ENCODE measurements around the gene PTPN7. TPM values are rescaled to one million over a fixed set of nuclear protein-coding genes. Genes with fewer than 3 reads are reported as not detected.
"Not testable (repeated sequence)": the region's sequence is repeated elsewhere in the genome, so short reads cannot be mapped to it uniquely, and the experiment has no call there.

The PTPN7 gene
- total RNA-seq, 1 donor from 2014 or later: not detected

DNA sequence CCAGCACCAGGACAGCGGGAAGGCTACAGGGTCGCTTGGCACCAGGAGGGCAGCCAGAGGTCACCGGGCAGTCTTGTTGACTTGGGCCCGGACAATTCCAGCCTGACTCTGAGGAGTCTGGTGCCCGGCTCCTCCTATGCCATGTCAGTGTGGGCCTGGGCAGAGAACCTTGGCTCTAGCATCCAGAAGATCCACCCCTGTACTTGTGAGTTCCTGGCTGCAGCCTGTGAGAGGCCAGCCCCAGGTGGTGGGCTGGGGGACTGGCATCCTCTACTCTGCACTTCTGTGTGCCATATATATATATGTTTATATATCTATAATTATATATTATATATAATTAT is 11.6 kb upstream of the PTPN7 start:
- Mint-ChIP-seq H3K36me3 (ENCODE audit: insufficient read depth) (no peaks in the 10 kb centered on the region), H3K27me3 (peaks cover 3% of the 10 kb centered on the region), H3K27ac (no peak overlapping the region), H3K4me3 (ENCODE audit: low read depth) (no peak overlapping the region), H3K4me1 (ENCODE audit: low read depth) (peaks cover 3% of the 10 kb centered on the region), H3K9me3 (ENCODE audit: low read depth) (no peaks in the 10 kb centered on the region)
- TF ChIP-seq, protein P1, sequence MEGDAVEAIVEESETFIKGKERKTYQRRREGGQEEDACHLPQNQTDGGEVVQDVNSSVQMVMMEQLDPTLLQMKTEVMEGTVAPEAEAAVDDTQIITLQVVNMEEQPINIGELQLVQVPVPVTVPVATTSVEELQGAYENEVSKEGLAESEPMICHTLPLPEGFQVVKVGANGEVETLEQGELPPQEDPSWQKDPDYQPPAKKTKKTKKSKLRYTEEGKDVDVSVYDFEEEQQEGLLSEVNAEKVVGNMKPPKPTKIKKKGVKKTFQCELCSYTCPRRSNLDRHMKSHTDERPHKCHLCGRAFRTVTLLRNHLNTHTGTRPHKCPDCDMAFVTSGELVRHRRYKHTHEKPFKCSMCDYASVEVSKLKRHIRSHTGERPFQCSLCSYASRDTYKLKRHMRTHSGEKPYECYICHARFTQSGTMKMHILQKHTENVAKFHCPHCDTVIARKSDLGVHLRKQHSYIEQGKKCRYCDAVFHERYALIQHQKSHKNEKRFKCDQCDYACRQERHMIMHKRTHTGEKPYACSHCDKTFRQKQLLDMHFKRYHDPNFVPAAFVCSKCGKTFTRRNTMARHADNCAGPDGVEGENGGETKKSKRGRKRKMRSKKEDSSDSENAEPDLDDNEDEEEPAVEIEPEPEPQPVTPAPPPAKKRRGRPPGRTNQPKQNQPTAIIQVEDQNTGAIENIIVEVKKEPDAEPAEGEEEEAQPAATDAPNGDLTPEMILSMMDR (IDR thresholded peaks at IDR 0.05; ENCODE audit: unreplicated experiment): no peak
- no peak for DNase-seq (ENCODE audit: low spot score, unreplicated experiment)

DNA sequence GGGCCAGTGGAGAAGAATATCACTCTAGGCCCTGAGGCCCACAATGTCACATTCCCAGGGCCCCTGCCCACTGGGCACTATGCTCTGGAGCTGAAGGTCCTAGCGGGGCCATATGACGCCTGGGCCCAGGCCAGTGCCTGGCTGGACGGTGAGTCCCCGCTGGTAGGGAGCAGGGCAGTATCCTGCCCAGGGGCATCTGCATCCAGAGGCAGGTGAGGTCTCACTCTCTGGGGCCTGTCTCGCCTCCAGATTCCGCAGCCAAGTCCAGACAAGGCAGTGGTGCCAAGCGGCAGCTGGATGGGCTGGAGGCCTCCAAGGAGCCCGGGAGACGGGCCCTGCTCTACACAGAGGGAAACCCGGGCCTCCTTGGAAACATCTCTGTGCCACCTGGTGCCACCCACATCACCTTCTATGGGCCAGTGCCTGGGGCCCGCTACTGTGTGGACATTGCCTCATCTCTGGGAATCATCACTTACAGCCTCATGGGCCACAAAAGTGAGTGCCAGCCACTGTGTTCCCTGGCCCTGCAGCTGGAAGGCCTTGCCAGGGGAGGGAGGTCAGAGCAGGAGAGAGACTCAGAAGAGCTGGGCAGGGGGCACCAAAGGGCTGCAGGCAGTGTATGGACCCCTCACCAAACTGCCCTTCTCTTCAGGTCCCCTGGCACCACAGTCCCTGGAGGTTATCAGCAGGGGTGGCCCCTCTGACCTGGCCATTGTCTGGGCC is 11.1 kb upstream of the PTPN7 start:
- H3K4me3 Mint-ChIP-seq (ENCODE audit: low read depth): no peak overlapping the region
- no peak overlapping the region for H3K27ac Mint-ChIP-seq
- no peaks in the 10 kb centered on the region for H3K36me3 Mint-ChIP-seq (ENCODE audit: insufficient read depth)
- H3K9me3 Mint-ChIP-seq (ENCODE audit: low read depth): no peaks in the 10 kb centered on the region
- TF ChIP-seq, protein P1 (IDR thresholded peaks at IDR 0.05; ENCODE audit: unreplicated experiment): no peak
- H3K4me1 Mint-ChIP-seq (ENCODE audit: low read depth): peaks cover 3% of the 10 kb centered on the region
- DNase-seq (ENCODE audit: low spot score, unreplicated experiment): no peak
- H3K27me3 Mint-ChIP-seq: peaks cover 3% of the 10 kb centered on the region

DNA sequence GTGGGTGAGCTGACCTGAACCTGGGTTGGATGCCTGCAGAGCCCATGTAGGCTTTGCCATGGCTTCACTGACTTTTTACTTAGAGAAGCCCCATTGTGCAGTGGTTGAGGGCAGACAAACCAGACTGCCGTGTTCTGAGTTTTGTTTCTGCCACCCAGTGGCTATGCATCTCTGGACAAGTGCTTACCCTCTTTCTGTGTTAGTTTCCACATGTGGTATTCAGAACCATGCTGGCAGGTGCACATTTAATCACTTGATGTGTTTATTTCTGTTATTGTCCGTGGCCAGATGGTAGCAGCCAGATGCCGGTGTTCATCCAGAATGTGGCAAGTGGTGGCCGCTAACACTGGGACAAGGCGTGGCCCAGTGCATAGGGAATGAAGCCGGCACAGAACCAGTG is 10.3 kb upstream of the PTPN7 start:
- TF ChIP-seq, protein P1 (IDR thresholded peaks at IDR 0.05; ENCODE audit: unreplicated experiment): no peak
- Mint-ChIP-seq H3K27ac (no peak overlapping the region), H3K27me3 (peaks cover 3% of the 10 kb centered on the region), H3K36me3 (ENCODE audit: insufficient read depth) (no peaks in the 10 kb centered on the region), H3K9me3 (ENCODE audit: low read depth) (no peaks in the 10 kb centered on the region), H3K4me3 (ENCODE audit: low read depth) (no peak overlapping the region), H3K4me1 (ENCODE audit: low read depth) (peaks cover 3% of the 10 kb centered on the region)
- DNase-seq (ENCODE audit: low spot score, unreplicated experiment): no peak

DNA sequence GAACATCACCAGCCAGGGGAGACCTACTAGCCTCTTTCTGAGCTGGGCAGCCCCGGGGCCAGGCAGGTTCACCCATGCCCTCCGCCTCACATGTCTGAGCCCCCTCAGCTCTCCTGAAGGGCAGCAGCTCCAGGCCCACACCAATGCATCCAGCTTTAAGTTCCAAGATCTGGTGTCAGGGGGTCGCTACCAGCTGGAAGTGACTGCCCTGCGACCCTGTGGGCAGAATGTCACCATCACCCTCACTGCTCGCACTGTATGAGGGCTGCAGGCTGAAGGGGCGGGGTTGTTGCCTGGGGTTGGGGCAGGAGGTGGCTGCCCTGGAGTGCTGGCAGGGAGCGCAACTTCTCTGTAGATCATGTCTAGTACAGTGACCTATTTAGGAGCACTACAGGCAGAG is 8.5 kb upstream of the PTPN7 start:
- Mint-ChIP-seq H3K36me3 (ENCODE audit: insufficient read depth) (no peaks in the 10 kb centered on the region), H3K4me3 (ENCODE audit: low read depth) (no peak overlapping the region), H3K27me3 (peaks cover 3% of the 10 kb centered on the region), H3K4me1 (ENCODE audit: low read depth) (peaks cover 3% of the 10 kb centered on the region), H3K27ac (no peak overlapping the region), H3K9me3 (ENCODE audit: low read depth) (no peaks in the 10 kb centered on the region)
- TF ChIP-seq, protein P1 (IDR thresholded peaks at IDR 0.05; ENCODE audit: unreplicated experiment): no peak
- no peak for DNase-seq (ENCODE audit: low spot score, unreplicated experiment)

DNA sequence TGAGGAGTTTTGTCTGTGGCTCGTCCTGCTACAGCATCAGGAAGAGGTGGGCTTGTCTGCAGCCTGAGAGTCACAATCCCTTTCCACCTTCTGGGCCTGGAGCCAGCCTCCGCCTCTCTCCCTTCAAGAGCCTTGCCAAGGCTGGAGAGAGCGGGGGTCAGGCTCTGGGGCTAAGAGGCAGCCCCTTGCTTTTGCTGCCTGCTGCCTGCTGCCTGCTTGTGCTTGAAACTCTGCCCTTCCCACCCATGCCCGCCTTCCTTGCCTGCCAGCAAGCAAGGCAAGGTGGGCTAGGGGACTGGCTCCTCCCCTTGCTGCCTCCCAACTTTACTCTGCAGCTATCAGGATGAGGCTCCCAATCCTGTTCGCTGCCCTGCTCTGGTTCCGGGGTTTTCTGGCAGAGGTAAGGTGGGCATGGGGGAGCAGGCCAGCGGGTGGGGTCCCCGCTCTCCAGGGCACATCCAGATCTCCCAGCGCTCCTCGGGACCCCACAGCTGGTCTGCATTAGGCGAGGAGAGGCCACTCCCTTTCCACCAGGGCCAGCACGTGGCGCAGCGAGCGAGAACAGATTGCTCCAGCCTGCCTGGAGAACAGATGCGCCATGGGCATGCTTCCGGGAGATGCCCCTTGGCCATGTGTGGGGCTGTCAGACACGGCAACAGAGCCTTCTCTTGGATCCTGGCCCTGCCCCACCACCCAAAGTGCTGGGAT is 7.5 kb upstream of the PTPN7 start:
- DNase-seq (ENCODE audit: low spot score, unreplicated experiment): no peak
- Mint-ChIP-seq H3K4me1 (ENCODE audit: low read depth) (peaks cover 4% of the 10 kb centered on the region), H3K27ac (no peak overlapping the region), H3K36me3 (ENCODE audit: insufficient read depth) (no peaks in the 10 kb centered on the region), H3K27me3 (peaks cover 3% of the 10 kb centered on the region), H3K9me3 (ENCODE audit: low read depth) (no peaks in the 10 kb centered on the region), H3K4me3 (ENCODE audit: low read depth) (no peak overlapping the region)
- TF ChIP-seq, protein P1 (IDR thresholded peaks at IDR 0.05; ENCODE audit: unreplicated experiment): no peak

DNA sequence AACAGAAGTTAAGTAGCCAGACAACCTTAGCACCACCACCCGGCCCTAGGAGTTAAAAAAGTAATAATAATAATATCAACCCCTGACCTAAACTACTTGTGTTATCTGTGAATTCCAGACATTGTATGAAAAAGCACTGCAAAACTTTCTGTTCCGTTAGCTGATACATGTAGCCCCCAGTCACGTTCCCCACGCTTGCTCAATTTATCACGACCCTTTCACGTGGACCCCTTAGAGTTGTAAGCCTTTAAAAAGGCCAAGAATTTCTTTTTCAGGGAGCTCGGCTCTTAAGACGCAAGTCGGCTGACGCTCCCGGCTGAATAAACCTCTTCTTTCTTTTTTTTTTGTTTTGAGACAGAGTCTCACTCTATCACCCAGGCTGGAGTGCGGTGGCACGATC is 6.7 kb upstream of the PTPN7 start:
- H3K4me3 Mint-ChIP-seq (ENCODE audit: low read depth); DNase-seq (ENCODE audit: low spot score, unreplicated experiment); H3K4me1 Mint-ChIP-seq (ENCODE audit: low read depth); H3K27ac Mint-ChIP-seq; H3K27me3 Mint-ChIP-seq; H3K9me3 Mint-ChIP-seq (ENCODE audit: low read depth); H3K36me3 Mint-ChIP-seq (ENCODE audit: insufficient read depth): not testable (repeated sequence)

Data from progenitor cell of endocrine pancreas (in vitro differentiated cells).